AG04449 (cell line): ENCODE measurements around the gene MSL1.

Source experiments
- CTCF ChIA-PET: fragments of 350-600 bp; formaldehyde crosslinking; extraction: SDS; loops from one replicate; lab custom pipeline; 2021; ENCODE audit warnings: antibody characterized with exemption; lab: Yijun Ruan, JAX
- POLR2A ChIA-PET: fragments of 400-600, 350-600 bp; formaldehyde crosslinking; extraction: SDS; loops from one replicate; lab custom pipeline; 2020; ENCODE audit warnings: antibody characterized with exemption, inconsistent platforms; lab: Yijun Ruan, JAX
- DNase-seq: peaks from one replicate; pipeline ENCODE4 v3.0.0-alpha.2; 2010; ENCODE audit warnings: low read depth, low spot score
- H3K4me3 ChIP-seq: 2 replicates; pipeline ENCODE4 v1.5.1; 2011; ENCODE audit warnings: low read depth, mild to moderate bottlenecking, control low read depth, low read length
- CTCF ChIP-seq: IDR thresholded peaks from one replicate; pipeline ENCODE4 v1.5.1; 2011; ENCODE audit warnings: mild to moderate bottlenecking, moderate library complexity, low read length, control low read depth, inconsistent platforms; ENCODE audit not compliant: insufficient read depth; ENCODE audit errors: missing control alignments

Gene MSL1

GRCh38 chr17:40107522-40108174, 14.1 kb upstream of the MSL1 start:
- ChIA-PET POLR2A (interaction anchor here (0.6 to 1.0 kb wide), 2 partner anchors 9 to 849 kb away, joined by 3 to 5 read pairs; no protein-coding TSS in a partner anchor), CTCF (interaction anchor here (0.9 to 1.7 kb wide), 4 partner anchors 33 to 83 kb away, joined by 3 to 7 read pairs (median 5); no protein-coding TSS in a partner anchor)
- H3K4me3 ChIP-seq: no peak overlapping the region
- TF ChIP-seq CTCF: no peak
- DNase-seq: no peak

DNA sequence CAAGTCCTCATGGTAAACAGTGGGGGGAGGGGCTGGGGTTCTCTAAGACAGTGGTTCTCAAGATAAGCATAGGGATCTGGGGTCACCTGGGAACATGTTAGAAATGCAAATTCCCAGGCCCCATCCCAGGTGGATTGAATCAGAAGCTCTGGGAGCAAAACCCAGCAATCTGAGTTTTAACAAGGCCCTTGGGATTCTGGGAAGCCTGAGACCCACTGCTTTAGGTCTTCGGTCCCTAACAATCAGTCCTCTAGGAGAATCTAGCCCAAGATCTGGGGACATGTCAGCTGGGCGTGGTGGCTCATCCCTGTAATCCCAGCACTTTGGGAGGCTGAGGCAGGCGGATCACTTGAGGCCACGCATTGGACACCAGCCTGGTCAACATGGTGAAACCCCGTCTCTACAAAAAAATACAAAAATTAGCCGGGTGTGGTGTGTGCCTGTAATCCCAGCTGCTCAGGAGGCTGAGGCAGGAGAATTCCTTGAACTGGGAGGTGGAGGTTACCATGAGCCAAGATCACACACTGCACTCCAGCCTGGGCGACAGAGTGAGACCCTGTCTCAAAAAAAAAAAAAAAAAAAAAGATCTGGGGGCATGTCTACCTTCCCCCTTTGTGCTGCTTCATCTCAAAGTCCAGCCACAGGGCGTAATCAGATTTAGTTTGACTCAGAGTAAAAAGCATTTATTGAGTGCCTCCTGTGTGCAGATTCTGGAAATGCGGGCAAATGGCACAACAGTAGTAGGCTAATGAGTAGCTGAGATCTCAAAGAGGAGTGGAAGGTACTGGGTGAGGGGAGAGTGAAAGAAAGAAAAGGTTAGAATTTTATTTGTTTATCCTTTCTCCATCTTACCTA, 12.6 kb upstream of the MSL1 start:
- CTCF ChIA-PET: interaction anchor here (5.6 to 7.4 kb wide), 6 partner anchors 14 to 95 kb away, joined by 47 to 126 read pairs (median 78); partner anchors contain the start of genes CSF3 and MSL1
- no peak for TF ChIP-seq CTCF
- no peak for DNase-seq
- H3K4me3 ChIP-seq: no peak overlapping the region
- POLR2A ChIA-PET: interaction anchor here (3.4 to 5.7 kb wide), 2 partner anchors 9 to 13 kb away, joined by 45 to 74 read pairs; partner anchors contain the start of genes MSL1 and NR1D1

GRCh38 chr17:40110026-40110845, 11.5 kb upstream of the MSL1 start:
- POLR2A ChIA-PET: interaction anchor here (1.4 to 5.7 kb wide), 3 partner anchors 7 to 12 kb away, joined by 5 to 74 read pairs (median 45); partner anchors contain the start of genes MSL1 and NR1D1
- CTCF ChIA-PET: interaction anchor here (0.8 to 7.4 kb wide), 16 partner anchors 10 to 109 kb away, joined by 3 to 129 read pairs (median 12); partner anchors contain the start of genes CSF3, MSL1, NR1D1 and THRA
- H3K4me3 ChIP-seq: no peak overlapping the region
- no peak for DNase-seq
- no peak for TF ChIP-seq CTCF

GRCh38 chr17:40111221-40112128, 10.3 kb upstream of the MSL1 start:
- POLR2A ChIA-PET: interaction anchor here (0.9 to 5.7 kb wide), 6 partner anchors 9 to 73 kb away, joined by 3 to 74 read pairs (median 12); partner anchors contain the start of genes CASC3, MSL1 and NR1D1
- H3K4me3 ChIP-seq: peak overlapping the region; percentile 19; the same call in 1 of the 2 replicates
- CTCF ChIA-PET: interaction anchor here (0.6 to 7.4 kb wide), 42 partner anchors 11 to 425 kb away, joined by 3 to 129 read pairs (median 6); partner anchors contain the start of genes CSF3, MED24, MSL1 and NR1D1
- TF ChIP-seq CTCF: peak; percentile 86
- DNase-seq: peak; percentile 55
